GM20000 (cell line): ENCODE results near the gene MYCBP2.

Source experiments
- DNase-seq: peaks from one replicate; pipeline ENCODE4 v3.0.0; 2012; ENCODE audit warnings: low spot score
- TF ChIP-seq, protein P1 (sequence below): IDR thresholded peaks from 2 replicates; pipeline ENCODE4 v1.5.1; 2012; ENCODE audit warnings: mild to moderate bottlenecking, control low read depth; ENCODE audit errors: extremely low read depth, missing control alignments

Gene MYCBP2

DNA sequence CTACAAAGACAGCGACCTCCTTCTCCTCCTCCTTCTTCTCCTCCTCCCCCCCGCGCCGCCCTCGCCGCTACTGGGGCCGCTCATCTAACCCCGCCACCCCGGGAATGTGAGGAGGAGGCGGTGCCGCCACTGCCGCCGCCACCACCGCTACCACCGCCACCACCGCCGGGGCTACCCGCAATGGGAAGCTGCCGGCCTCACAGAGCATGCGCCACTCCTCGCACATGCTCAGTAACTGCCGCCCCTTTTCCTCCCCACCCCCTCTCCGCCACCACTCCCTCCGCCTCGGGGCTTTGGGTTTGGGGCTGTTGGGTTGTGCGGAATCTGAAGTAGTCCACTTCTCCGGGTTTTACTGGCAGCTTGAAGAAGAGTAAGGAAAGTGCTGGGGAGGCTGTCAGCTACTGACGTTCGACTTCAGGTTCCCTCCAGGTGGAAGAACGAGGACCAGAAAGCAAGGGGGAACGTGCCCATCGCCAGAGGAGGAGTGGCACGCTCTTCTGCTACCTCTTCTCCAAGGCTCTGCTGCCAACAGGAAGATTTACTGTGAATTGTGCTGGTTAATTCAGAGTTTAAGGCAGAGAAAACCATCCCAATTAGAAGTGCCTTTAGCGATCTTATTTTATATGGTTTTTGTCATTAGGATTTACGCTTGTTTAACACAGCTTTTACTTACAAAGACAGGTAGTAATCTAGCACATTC, at the start of gene MYCBP2:
Gene MYCBP2 (minus strand): TSS at position 190 of the 700 bp plus-strand sequence. CDS start 319 bp downstream, outside the sequence.
- TF ChIP-seq, protein P1, sequence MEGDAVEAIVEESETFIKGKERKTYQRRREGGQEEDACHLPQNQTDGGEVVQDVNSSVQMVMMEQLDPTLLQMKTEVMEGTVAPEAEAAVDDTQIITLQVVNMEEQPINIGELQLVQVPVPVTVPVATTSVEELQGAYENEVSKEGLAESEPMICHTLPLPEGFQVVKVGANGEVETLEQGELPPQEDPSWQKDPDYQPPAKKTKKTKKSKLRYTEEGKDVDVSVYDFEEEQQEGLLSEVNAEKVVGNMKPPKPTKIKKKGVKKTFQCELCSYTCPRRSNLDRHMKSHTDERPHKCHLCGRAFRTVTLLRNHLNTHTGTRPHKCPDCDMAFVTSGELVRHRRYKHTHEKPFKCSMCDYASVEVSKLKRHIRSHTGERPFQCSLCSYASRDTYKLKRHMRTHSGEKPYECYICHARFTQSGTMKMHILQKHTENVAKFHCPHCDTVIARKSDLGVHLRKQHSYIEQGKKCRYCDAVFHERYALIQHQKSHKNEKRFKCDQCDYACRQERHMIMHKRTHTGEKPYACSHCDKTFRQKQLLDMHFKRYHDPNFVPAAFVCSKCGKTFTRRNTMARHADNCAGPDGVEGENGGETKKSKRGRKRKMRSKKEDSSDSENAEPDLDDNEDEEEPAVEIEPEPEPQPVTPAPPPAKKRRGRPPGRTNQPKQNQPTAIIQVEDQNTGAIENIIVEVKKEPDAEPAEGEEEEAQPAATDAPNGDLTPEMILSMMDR: no peak
- peak; percentile 95 for DNase-seq

GRCh38 chr13:77375560-77376108, 48.7 kb upstream of the MYCBP2 start:
- no peak for DNase-seq
- TF ChIP-seq, protein P1: no peak

- DNase-seq: no peak
- TF ChIP-seq, protein P1: no peak
Observed at GRCh38 chr13:77374786-77375185, 47.9 kb upstream of the MYCBP2 start.

- DNase-seq: no peak
- TF ChIP-seq, protein P1: no peak
Observed at GRCh38 chr13:77374339-77374738, 47.4 kb upstream of the MYCBP2 start.

DNA sequence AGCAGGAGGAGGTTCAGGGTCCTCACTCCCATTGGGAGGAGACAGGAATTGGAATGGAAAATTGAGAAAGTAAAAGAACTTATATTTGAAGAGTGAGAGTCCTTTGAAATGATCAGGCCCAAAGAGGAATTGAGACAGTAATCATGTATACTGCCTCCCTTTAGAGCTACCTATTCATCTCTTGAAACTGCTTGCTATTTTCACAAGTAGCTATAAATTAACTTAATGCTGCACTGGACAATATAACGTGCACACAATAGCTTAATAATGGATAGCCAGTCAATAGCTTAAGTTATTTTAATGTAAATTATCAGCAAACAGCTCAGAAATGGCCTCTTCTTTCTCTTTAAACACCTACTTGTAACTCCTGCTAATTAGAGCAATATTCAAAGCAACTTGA, 46.6 kb upstream of the MYCBP2 start:
- TF ChIP-seq, protein P1: no peak
- no peak for DNase-seq

- DNase-seq: no peak
Observed at GRCh38 chr13:77372275-77372674, 45.4 kb upstream of the MYCBP2 start.

GRCh38 chr13:77370888-77371287, 44.0 kb upstream of the MYCBP2 start:
- no peak for DNase-seq
- TF ChIP-seq, protein P1: no peak

More at GRCh38 chr13:77372275-77372674, 45.4 kb upstream of the MYCBP2 start:
- TF ChIP-seq, protein P1: no peak
